RPMI8226 (cell line): Measurements from ENCODE around the gene TMEM183A.

Experiments used
- DNase-seq: peaks from one replicate; pipeline ENCODE4 v3.0.0-alpha.2; 2015

The TMEM183A gene

DNA sequence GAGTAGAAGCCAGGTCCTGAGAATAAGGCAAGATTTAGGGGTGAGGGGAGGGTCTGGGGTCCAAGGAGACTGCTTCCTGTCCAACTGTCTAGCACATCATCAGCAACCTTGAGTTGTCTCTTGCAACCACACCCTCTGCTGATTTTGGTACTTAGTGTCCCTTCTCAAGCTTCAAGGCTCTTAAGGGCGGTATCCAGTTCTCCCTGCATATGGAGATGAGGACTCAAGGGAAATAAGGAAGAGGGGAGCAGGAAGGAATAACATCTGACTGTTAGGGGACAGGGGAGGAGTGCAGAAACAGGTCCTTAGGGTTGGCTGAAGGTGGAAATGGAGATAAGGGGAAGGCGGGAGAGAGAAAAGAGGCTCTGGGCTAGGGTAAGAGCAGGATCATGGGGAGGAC is 66.3 kb downstream of the TMEM183A start:
- no peak for DNase-seq
